HEK293 (cell line): ENCODE data around the gene AK1.

ENCODE experiments used
- CTCF ChIA-PET: fragments of 350-600 bp; formaldehyde crosslinking; extraction: SDS; loops from one replicate; lab custom pipeline; 2021; ENCODE audit warnings: antibody characterized with exemption; lab: Yijun Ruan, JAX
- POLR2A ChIA-PET: fragments of 300-600 bp; formaldehyde crosslinking; extraction: SDS; loops from one replicate; lab custom pipeline; 2020; ENCODE audit warnings: antibody characterized with exemption, inconsistent platforms; lab: Yijun Ruan, JAX
- H3K27ac ChIP-seq: fragments of 200-500 bp; sonication (Bioruptor generic); 2 replicates; pipeline ENCODE4 v1.5.1; 2014; ENCODE audit warnings: low read depth, low read length, control low read depth, inconsistent platforms; ENCODE audit errors: extremely low read depth
- H3K36me3 ChIP-seq, 2 experiments: fragments of 200-500 bp in 1 of 2; sonication (Bioruptor generic) in 1 of 2; 1 replicate in 1 of 2; 2 replicates in 1 of 2; pipeline ENCODE4 v1.5.1; 2014 to 2017; ENCODE audit warnings: inconsistent platforms in 2 of 2, low read length in 2 of 2; ENCODE audit not compliant: control insufficient read depth in 2 of 2, insufficient read depth in 1 of 2
- H3K4me1 ChIP-seq: fragments of 200-500 bp; sonication (Bioruptor generic); 2 replicates; pipeline ENCODE4 v1.5.1; 2014; ENCODE audit warnings: mild to moderate bottlenecking, low read length, inconsistent platforms; ENCODE audit not compliant: control insufficient read depth, insufficient read depth
- H3K4me3 ChIP-seq: 2 replicates; pipeline ENCODE4 v1.5.1; 2011; ENCODE audit warnings: low read depth, mild to moderate bottlenecking, control low read depth, low read length, moderate library complexity
- H3K9me3 ChIP-seq: fragments of 200-500 bp; sonication (Bioruptor generic); 2 replicates; pipeline ENCODE4 v1.5.1; 2014; ENCODE audit warnings: low read depth, low read length, inconsistent platforms; ENCODE audit not compliant: control insufficient read depth, insufficient read depth
- ELK4 ChIP-seq: IDR thresholded peaks from 2 replicates; pipeline ENCODE4 v1.6.1; 2011; ENCODE audit warnings: mild to moderate bottlenecking, low read depth, low read length, borderline replicate concordance
- OVOL3 ChIP-seq: fragments of 450-650 bp; formaldehyde crosslinking; IDR thresholded peaks from 2 replicates; pipeline ENCODE4 v1.5.1; 2016; ENCODE audit warnings: missing biosample characterization, missing genetic modification characterization
- PRDM10 ChIP-seq: fragments of 450-650 bp; formaldehyde crosslinking; IDR thresholded peaks from 2 replicates; pipeline ENCODE4 v1.5.1; 2016; ENCODE audit warnings: missing biosample characterization, missing genetic modification characterization
- PRDM2 ChIP-seq: fragments of 450-650 bp; formaldehyde crosslinking; IDR thresholded peaks from 2 replicates; pipeline ENCODE4 v1.5.1; 2016; ENCODE audit warnings: missing biosample characterization, missing genetic modification characterization, borderline replicate concordance
- SETDB1 ChIP-seq: IDR thresholded peaks from one replicate; pipeline ENCODE4 v1.6.1; 2017; ENCODE audit warnings: mild to moderate bottlenecking, low read length, moderate library complexity, mixed read lengths; ENCODE audit not compliant: insufficient read length
- ZBTB20 ChIP-seq: fragments of 450-650 bp; formaldehyde crosslinking; IDR thresholded peaks from 2 replicates; pipeline ENCODE4 v1.5.1; 2016; ENCODE audit warnings: missing biosample characterization, missing genetic modification characterization
- ZBTB21 ChIP-seq: fragments of 450-650 bp; formaldehyde crosslinking; IDR thresholded peaks from 2 replicates; pipeline ENCODE4 v1.5.1; 2017; ENCODE audit warnings: missing biosample characterization, missing genetic modification characterization
- ZFHX2 ChIP-seq: fragments of 450-650 bp; formaldehyde crosslinking; conservative IDR thresholded peaks from 2 replicates; pipeline ENCODE4 v1.5.1; 2016; ENCODE audit warnings: missing biosample characterization, missing genetic modification characterization
- ZNF366 ChIP-seq: fragments of 450-650 bp; formaldehyde crosslinking; conservative IDR thresholded peaks from 2 replicates; pipeline ENCODE4 v1.5.1; 2016; ENCODE audit warnings: missing biosample characterization, missing genetic modification characterization
- ZNF416 ChIP-seq: fragments of 450-650 bp; formaldehyde crosslinking; IDR thresholded peaks from 2 replicates; pipeline ENCODE4 v1.5.1; 2016; ENCODE audit warnings: missing biosample characterization, missing genetic modification characterization
- ZNF521 ChIP-seq: fragments of 450-650 bp; formaldehyde crosslinking; IDR thresholded peaks from 2 replicates; pipeline ENCODE4 v1.5.1; 2017; ENCODE audit warnings: missing biosample characterization, mild to moderate bottlenecking, missing genetic modification characterization
- ZNF626 ChIP-seq: fragments of 450-650 bp; sonication (Bioruptor Pico); formaldehyde crosslinking; IDR thresholded peaks from 2 replicates; pipeline ENCODE4 v1.5.1; 2018; ENCODE audit warnings: missing biosample characterization, missing genetic modification characterization, inconsistent platforms

AK1 gene

GRCh38 chr9:127908660-127908926 lies 31.1 kb upstream of the AK1 start:
- POLR2A ChIA-PET, result no interaction called here
- CTCF ChIA-PET, result no interaction called here
- no peak for TF ChIP-seq OVOL3 (tag by site-specific recombination)
- TF ChIP-seq ZNF416 (tag by site-specific recombination), result no peak
- TF ChIP-seq ZNF521, result no peak
- no peak for TF ChIP-seq SETDB1
- TF ChIP-seq ZNF366, result no peak
- TF ChIP-seq PRDM10 (tag by site-specific recombination), result no peak
- no peak for TF ChIP-seq ZFHX2 (tag by site-specific recombination)
- H3K9me3 ChIP-seq, result no peaks in the 10 kb centered on the region
- no peak overlapping the region for H3K4me3 ChIP-seq
- H3K27ac ChIP-seq, result no peak overlapping the region
- H3K36me3 ChIP-seq, result peaks cover 0 to 26% of the 10 kb centered on the region in 2 experiments; a peak in 2 of 3 replicates
- no peaks in the 10 kb centered on the region for H3K4me1 ChIP-seq

GRCh38 chr9:127907867-127908659 lies 30.6 kb upstream of the AK1 start:
- CTCF ChIA-PET, result no interaction called here
- no peaks in the 10 kb centered on the region for H3K4me1 ChIP-seq

More at GRCh38 chr9:127907867-127908659, 30.6 kb upstream of the AK1 start:
- POLR2A ChIA-PET, result interaction anchor here (1.0 kb wide), 1 partner anchor 9 kb away, joined by 3 read pairs; the partner anchor contains the start of gene ST6GALNAC4
- Histone ChIP-seq H3K9me3 (no peaks in the 10 kb centered on the region), H3K27ac (no peak overlapping the region), H3K36me3 (peaks cover 0 to 26% of the 10 kb centered on the region in 2 experiments; a peak in 2 of 3 replicates), H3K4me3 (no peak overlapping the region)
- no peak for TF ChIP-seq PRDM2 (tag by site-specific recombination)
- no peak for TF ChIP-seq ZNF626 (tag by site-specific recombination)
- no peak for TF ChIP-seq ZBTB21
- TF ChIP-seq ELK4, result no peak
- TF ChIP-seq ZBTB20 (tag by site-specific recombination), result no peak
